Stimulated activated CD4-positive, alpha-beta T cell treated with anti-CD3 and anti-CD28 coated beads, Interleukin-1b, Interleukin-23, amount 100 ng/mL, for 1 hour (primary cell): Measurements from ENCODE around the gene NREP.

Experiments used
- DNase-seq, 2 donors: peaks; one replicate each; pipeline ENCODE4 v3.0.0-alpha.2; 2020; ENCODE audit warnings: low read depth in 2 of 2

NREP gene, protein sequence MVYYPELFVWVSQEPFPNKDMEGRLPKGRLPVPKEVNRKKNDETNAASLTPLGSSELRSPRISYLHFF

DNA sequence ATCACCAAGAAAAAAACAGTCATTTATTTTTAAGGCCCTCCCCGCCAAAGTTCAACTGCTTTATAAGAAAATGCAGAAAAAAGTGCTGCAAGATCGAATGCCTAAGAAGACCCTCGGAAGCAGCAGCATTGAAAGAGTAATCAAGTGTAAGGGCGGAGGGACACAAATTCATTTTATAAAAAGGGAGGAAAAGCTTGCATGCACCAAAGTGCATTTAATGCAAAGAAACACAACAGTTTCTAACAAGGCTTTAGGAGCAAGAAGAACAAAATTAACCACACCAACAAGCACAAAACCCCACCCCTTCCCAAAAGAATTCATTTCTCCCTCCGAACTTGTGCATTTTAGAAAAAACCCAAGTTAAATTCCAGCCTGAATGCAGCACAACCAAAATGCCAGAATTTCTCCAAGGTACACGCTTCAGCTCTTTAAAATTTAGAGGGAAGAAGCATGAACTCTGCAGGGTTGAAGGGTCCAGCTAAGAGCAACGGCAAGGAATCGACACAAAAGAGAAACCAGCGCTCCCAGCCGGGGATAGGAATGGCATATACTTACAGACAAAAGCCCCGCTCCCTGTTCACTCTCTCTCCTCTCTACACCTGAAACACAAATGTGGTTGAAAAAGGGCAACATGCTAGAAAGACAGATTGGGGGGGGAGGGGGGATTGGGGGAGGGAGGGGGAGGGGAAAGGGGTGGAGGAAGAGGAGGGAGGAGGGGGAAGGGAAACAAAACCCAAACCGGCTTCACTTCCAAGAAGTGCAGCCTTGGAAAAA is at the start of gene NREP:
Gene NREP, minus strand, starts transcription at position 614 of the 774 bp plus-strand sequence. CDS start 1,422 bp downstream, outside the sequence.
- no peak for DNase-seq

DNA sequence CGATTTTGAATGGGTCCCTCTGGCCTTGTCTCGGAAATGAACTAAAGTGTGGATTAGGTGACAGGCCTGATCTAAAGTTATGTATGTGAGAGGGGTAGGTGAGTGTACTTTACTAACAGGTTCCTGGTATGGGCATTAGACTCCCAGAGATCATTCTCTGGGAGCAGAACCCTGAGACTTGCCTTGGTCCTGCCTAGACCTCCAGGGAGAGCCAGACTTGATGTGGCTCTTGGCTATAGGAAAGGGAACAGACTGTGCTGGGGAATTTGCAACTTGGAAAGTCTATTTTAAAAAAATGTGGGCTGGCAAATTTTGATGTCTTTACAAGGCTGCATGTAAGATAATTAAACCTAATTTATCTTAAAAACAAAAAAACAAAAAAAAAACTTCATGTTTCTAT is 49.8 kb upstream of the NREP start:
- no peak for DNase-seq

DNA sequence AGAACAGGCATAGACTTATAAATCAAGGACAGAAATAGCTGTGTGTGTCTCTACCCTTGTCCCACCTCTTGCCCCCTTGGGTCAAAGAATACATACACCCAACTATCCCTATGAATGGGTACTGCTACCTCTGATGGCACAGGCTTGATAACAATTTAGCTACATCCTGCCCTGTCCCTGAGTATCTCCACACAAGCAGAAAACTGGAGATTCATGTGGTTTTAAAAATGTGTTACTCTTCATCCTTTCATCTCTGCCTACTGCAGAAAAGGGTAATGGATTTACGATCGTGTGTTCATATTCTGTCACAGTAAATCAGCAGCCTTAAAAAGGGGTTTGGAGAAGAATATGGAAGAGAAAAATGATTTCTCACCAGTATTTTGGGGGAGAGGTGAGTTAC is 49.2 kb upstream of the NREP start:
- DNase-seq: no peak

DNA sequence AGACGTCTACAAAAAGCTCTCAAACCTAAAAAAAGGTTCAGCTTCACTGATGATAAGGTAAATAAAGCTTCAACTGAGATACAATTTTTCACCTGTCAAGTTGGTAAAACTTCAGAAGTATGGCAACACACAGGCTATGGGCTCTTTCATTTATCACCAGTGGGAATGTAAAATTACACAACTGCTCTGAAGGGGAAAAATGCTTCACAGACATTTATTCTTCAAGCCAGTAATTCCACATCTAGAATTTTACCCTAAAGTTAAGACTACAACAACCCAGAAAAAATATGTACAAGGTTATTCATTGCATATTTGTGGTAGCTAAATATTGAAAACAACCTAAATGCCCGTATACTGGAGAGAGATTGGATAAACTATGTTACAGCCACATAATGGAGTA is 48.1 kb upstream of the NREP start:
- DNase-seq: no peak

DNA sequence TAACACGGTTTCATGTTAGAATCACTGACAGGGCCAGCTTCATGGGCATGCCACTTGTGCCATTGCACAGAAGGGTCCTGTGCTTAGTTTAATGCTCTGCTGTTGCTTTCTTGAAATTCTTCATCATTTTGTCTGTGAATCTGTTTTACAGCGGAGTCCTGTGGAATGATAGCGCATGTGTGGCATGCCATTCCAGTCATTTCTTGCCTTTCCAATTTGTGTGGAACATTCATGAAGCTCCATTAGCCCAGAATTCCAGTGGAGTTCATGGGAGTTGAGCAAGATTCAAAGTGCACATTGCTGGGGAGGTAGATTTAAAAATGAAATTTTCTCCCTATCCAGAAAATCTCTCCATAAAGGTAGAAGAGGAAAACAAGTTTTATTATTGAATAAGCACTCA is 43.4 kb upstream of the NREP start:
- DNase-seq: no peak

DNA sequence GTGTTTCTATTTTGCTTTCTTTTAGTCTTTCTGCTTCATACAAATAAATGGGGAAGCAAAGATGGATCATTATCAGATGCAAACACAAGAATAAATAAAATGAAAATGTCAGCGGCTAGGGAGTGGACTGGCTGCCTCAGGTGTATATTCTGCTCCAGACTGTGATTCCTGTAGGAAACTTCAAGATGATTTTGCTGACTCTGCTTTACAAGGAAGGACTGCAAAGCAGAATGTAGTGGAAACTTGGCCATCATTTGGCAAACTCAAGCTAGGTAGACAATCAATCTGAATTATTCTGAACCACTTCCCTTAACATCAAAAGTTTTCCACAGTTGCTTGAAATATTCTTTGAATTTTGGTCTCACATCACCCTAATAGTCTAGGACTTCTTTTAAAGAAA is 38.1 kb upstream of the NREP start:
- DNase-seq: no peak

DNA sequence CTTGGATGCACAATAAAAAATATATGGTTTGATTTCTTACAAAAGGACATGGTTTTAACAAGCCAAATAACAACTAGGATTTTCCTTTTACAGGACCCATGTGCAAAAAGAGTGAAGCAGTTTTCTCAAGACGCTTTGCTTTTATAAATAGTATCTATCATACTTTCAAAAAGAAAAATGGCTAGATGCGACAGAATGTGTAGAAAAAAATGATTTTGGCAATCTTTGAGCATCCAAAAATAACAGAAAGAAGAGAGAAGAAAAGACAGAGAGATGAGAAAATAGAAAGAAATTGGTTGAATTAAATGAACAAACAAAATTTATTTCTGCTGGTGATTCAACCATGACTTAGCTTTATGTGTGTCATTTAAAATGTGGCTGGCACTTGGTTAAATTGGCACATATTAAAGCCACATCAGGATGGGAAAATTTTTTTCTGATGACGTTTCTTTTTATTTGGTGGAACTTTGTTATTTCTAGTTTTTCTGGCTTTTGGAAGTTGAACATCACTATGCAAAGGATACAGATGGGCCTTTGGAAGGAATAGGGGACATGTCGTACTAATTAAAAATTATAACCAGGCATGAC is 35.6 kb upstream of the NREP start:
- DNase-seq: no peak

DNA sequence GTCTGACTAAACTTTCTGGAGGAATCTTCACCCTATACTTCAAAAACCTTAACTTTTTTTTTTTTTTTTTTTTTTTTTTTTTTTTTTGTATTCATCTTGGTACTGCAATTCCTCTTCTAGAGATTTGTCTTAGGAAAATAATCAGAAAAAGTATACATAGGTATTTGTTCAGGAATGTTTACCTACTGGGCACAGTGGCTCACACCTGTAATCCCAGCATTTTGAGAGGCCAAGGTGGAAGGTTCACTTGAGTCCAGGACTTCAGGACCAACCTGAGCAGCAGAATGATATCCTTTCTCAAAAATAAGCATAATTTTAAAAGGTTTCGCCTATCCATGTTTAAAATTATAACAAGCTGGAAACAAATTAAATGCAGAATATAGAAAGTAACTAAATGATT is 33.3 kb upstream of the NREP start:
- DNase-seq: no peak

DNA sequence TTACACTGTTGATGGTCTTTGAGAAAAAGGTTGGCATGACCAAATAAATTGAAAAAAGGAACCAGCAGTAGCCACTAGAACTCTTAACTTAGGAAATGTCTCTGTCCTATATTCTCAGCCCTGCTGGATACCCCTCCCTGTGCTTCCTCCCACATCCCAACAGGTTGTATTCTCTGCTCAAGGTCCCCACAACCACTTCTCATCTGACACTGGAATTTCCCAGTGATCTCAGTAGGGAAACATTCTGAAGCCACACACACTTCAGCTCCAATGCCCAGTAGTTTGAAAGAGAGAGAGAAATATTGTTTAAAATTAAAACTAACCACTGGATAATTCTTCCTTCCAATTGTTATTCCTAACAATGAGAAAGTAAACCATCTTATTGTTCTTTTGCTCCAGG is 30.0 kb upstream of the NREP start:
- no peak for DNase-seq

DNA sequence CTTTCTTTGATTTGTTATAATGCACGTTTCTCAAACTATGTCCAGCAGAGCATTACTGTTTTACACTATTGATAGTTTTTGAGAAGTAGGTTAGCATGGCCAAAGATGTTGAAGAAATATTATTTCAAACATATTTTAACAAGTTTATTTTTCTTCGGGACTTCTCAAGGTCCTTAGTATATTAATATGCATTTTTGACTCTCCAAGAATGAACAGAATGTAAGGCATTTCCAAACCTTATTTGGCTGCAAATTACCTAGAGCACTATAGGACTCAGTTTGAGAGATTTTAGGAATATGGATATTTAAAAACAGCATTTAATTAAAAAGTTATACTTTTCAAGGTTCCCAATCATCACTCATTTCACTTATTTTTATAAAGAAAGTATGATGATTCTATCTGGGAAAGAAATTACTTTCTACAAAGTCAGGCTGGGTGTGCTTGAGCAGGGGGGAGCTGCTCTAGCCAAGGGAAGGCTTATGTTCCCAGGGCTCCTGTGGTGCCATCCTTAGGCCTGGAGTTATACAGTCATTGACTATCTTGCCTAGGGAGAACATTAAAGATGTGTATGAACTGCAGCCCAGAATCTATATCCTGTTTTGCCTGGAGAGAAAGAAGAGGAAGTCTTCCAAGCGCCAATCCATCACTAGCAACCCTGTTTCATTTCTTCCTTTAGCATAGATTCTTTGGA is 27.6 kb upstream of the NREP start:
- no peak for DNase-seq

DNA sequence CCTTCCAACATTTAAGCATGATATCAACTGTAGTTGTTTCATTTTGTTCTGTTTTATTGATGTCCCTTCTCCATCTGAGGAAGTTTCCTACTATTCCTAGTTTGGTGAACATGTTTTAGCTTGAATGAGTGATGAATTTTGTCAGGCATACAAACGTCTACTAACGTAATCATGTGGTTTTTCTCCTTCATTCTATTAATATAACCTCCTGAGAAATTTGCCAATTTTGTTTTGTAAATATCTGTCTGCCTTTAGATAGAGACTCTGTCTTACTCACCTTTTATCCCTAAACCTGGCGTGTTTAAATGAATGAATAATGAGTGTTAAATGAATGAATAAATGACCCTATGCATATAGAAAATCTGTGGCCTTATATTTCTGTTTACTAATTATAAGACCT is 26.5 kb upstream of the NREP start:
- DNase-seq: no peak

DNA sequence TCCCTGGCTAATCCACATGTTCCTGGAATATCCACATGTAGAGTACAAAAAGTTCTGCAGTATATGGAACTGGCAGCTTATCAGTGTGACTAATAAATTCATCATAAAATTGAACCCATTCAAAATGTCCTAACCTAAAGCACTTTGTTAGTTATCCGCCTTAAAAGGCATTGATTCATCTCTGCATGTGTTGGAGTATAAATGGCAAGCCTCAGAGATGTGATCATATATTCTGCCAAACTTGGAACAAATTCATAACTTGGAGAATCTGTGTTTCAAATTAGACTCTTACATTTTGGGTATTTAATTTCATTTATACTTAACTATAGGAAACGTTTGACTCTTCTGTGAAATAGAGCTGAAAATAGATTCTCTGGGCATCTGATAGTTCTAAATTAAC is 25.2 kb upstream of the NREP start:
- DNase-seq: no peak

DNA sequence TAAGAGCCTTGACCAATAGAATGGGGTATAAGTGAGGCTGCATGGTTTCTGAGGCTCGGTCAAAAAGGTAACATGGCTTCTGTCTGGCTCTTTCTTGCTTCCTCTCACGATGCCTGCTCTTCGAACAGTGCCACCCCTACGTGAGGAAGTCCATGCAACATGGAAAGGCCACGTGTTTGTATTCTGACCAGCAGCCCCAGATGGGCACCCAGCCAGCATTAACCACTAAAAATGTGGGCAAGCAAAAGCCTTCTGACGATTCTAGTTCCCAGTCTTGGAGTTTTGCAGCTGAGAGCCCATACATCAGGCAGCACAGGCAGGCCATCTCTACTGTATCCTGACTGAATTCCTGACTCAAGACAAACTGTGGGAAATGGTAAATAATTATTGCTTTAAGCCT is 24.2 kb upstream of the NREP start:
- no peak for DNase-seq

DNA sequence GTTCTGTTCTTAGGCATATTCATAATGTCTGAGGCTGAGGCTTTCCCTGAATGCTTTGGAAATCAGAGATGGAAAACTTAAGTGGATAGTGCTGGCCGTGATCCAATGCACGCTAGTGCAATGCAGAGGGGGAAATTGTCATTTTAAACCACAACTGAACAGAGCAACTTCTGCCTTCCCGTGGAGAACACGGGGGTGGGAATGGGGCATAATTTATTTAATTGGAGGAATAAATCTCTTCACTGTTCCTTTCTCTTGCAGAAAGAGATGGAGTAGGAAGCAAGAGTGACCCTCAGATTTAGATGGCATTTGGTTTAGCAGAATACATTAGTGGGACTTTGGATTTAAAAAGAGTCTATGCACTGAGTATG is 22.9 kb upstream of the NREP start:
- DNase-seq: no peak

DNA sequence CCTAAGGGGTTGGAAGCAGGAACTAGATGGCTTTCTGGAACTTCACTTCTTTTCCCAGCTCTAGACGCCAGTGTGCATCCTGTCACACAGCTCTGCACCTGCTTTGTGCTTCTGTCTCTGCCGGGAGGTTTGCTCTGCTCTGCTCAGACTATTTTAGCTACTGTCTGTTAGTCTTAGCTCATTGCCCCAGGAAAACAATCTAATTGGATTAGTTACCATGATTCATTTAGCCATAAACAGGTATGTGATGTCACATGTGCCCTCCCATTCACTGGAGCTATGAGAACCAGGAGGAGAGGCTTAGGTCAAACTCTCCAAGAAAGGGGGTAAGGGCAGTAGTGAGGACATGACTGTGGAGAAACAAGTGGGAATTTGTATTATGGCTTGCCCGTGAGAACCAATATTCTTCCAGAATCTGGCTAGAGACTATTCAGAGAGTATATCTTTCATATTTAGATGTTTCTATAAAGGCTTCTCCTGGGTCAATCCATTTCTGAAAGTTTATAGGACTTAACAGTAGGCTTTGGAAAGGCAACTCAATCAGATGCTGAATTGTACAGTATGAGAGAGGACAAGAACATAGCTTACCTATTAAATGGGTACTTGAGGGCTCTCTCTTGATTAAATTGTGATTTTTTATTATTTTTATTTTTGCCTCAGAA is 22.4 kb upstream of the NREP start:
- no peak for DNase-seq

DNA sequence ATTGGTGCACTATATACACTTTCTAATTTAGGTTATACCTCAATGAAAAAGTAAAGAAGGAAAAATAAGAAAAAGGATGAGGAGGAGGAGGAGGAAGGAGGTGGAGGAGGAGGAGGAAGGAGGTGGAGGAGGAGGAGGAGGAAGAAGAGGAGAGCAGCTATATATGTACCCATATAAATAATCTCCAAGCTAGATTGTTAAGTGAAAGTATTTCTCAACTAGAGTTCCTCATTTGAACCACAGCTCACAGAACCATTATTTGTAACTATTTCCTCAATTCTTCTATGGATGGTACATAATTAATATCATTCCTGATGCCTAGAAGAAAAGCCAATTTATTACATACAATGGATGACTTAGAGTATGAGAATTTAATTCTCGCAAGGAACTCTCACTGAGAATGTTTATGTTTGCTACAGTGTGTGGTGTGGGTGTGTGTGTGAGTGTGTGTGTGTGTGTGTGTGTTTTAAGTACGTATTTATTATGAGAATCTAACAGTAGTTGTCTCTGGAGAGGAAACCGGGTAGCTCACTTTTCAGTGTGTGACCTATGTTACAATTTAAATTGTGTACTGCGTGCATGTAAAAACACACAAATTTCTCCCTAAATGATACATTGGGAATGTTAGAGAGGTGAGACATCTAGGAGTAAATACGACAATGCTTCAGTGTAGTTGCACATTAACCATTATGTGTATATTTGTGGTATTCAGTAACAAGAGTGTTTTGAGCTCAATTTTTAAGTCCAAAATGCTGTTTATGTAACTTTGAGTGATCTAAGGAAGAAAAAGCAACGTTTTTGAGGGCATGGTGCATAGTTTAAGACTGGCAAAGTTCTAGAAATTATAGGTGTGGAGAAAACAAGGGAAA is 20.2 kb upstream of the NREP start:
- DNase-seq: no peak

DNA sequence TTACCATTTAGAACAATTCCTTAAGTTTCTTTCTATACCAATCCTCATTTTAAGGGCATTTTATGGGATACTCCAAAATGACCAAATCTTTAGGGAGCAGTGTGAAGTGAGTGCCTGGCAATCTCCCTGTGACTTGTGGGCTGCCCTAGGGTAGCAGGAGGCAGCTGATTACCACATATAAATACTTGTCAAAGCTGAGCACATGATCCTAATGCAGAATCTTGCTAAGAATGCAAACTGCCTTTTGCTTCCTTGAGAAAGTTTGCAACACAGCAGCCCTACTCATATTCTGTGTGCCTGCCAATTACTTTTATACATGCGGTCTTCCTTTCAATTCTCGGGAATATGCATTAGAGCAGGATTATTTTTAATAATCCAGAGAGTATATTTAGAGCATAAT is 18.2 kb upstream of the NREP start:
- no peak for DNase-seq

DNA sequence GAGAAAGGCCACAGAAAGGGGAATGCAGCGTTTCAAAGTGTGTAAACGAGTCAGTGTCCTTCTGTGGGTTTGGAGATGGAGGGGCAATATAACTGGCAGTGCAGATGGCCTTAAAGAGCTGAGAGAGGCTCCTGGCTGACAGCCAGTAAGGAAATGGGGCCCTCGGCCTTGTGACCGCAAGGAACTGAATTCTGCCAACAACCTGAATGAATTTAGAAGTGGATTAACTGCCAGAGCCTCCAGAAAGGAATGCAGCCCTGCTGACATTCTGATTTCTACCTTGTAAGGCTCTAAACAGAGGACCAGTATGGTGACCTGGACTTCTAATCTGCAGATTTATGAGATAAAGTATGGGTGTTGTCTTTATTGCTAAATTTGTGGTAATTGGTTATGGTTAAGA is 17.5 kb upstream of the NREP start:
- DNase-seq: no peak

DNA sequence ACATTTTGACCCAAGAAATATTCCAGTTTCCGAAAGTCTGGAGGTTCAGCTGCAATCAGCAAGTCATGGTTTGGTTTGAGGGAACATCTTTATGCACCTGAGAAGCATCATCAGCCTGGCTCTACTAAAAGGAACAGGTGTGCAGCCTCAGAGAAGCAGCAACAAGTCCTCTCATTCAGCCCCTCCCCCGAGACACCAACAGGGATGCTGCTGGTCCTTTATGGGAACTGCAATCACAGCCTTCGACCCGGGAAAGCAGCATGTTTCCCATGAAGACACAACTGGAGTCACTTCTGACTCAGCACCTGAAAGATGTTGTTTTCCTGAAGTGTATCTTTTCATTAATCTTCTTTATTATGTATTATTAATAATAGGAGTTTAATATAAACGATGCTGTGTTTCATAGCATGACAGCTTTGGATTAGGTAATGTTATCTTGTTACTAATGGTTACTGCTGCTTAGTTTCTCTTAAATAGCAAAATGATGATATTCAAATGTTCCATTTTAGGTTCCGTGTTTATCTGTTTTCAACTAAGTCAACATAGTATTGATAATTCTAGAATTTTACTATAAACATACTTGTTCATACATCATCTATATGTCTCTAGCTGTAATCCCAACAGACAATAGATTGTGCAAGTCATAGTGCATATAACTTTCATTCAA is 15.6 kb upstream of the NREP start:
- DNase-seq: no peak

DNA sequence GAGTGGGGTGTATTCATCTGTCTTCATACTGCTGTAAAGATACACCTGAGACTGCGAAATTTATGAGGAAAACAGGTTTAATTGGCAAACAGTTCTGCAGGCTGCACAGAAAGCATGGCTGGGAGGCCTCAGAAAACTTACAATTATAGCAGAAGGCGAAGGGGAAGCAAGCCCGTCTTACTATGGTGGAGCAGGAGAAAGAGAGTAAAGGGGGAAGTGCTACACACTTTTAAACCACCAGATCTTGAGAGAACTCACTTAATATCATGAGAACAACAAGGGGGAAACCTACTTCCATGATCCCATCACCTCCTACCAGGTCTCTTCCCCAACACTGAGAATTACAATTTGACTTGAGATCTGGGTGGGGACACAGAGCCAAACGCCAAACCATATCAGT is 12.5 kb upstream of the NREP start:
- DNase-seq: no peak
